ENCODE results near the gene PICALM. TPM values are rescaled to one million over a fixed set of nuclear protein-coding genes. Genes with fewer than 3 reads are reported as not detected.

Gene PICALM
- total RNA-seq, 2 donors from 2014 or later, result 130 to 149 TPM

GRCh38 chr11:85922367-85922766, 146.5 kb downstream of the PICALM start:
- DNase-seq (no peak), ATAC-seq (no peak)
- intact Hi-C loops (cut with DNase I, micrococcal nuclease), result no loop called here

GRCh38 chr11:85918910-85919794, 149.7 kb downstream of the PICALM start:
- intact Hi-C loops (cut with DNase I, micrococcal nuclease), result no loop called here
- DNase-seq, result no peak
- no peak for ATAC-seq

GRCh38 chr11:85914425-85914824, 154.5 kb downstream of the PICALM start:
- DNase-seq (no peak), ATAC-seq (no peak)
- intact Hi-C loops (cut with DNase I, micrococcal nuclease), result no loop called here

GRCh38 chr11:85913513-85913912, 155.4 kb downstream of the PICALM start:
- ATAC-seq (no peak), DNase-seq (no peak)
- intact Hi-C loops (cut with DNase I, micrococcal nuclease), result no loop called here

- intact Hi-C loops (cut with DNase I, micrococcal nuclease), result no loop called here
- ATAC-seq (no peak), DNase-seq (no peak)
These were observed 156.5 kb downstream of the PICALM start for GRCh38 chr11:85912414-85912813.

Other genes starting within 250 kb of the PICALM start
- gene CCDC83, start 213.7 kb downstream of the PICALM start, total RNA-seq, result not detected
- gene EED, start 175.7 kb upstream of the PICALM start, total RNA-seq, result 10 to 100 TPM; 18.0 to 19.0 TPM
- 10 to 100 TPM; 13.7 to 18.5 TPM for gene HIKESHI, start 233.2 kb upstream of the PICALM start, total RNA-seq